CD4-positive, alpha-beta T cell treated with Interleukin-2 at 100 ng/mL for 4 hours (primary cell): ENCODE data around the gene SELL.
"Not testable (repeated sequence)": the region's sequence is repeated elsewhere in the genome, so short reads cannot be mapped to it uniquely, and the experiment has no call there.

Experiments
- DNase-seq: peaks from one replicate; pipeline ENCODE4 v3.0.0-alpha.2; 2020; ENCODE audit warnings: low spot score

Gene SELL

DNA sequence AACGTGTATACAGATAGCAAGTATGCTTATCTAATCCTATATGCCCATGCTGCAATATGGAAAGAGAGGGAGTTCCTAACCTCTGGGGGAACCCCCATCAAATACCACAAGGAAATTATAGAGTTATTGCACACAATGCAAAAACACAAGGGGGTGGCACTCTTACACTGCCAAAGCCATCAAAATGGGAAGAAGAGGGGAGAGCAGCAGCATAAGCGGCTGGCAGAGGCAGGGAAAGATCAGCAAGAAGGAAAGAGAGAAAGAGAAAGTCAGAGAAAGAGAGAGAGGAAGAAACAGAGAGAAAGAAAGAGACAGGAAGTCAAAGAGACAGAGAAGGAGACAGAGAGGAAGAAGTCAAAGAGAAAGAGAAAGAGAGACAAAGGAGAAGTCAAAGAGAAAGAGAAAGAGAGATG is 44.2 kb downstream of the SELL start:
- DNase-seq, result peak; percentile 11

DNA sequence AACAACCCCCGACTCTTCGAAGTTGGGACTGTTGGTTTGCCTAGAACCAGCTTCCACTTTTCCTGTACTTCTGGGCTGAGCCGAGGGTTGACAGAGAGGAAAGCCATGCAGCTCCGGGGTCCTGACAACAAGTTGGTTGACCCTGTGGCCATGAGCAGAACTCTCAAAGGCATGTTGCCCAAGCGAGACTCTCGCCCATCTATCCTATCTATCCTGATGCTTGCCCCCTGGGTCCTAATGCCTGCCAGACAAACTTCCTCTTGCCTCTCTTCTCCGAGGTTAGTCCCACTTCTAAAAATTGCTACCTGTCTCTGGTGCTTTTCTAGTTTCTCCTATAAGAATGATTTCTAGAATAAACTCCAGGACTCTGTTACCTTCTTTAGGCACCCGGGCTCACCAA is 48.7 kb downstream of the SELL start:
- DNase-seq, result not testable (repeated sequence)

DNA sequence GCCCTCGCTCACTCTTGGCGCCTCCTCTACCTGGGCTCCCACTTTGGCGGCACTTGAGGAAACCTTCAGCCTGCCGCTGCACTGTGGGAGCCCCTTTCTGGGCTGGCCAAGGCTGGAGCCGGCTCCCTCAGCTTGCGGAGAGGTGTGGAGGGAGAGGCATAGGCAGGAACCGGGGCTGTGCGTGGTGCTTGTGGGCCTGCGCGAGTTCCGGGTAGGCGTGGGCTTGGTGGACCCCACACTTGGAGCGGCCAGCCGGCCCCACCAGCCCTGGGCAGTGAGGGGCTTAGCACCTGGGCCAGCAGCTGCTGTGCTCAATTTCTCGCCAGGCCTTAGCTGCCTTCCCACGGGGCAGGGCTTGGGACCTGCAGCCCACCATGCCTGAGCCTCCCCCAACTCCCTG is 50.4 kb downstream of the SELL start:
- not testable (repeated sequence) for DNase-seq

- DNase-seq, result peak; percentile 41
These were observed 52.6 kb downstream of the SELL start for GRCh38 chr1:169658777-169659176.

DNA sequence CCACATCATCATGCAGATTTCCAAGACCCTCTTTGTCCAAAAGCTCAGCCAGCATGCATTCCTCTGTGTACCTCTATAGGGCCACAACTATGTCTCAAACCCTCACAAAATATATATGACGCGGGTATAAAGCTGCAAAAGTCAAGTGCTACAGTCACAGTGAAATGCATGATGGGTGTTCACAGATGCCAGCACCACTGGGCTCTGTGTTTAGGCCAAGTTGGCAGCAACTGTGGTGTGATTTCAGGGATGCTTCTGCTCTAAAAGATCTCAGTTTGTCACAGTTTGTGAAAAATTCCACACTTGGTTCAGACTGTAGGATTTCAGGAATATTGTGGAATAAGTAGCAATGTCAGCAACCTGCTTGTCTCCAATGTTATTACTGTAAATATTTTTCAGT is 57.5 kb downstream of the SELL start:
- DNase-seq, result no peak

GRCh38 chr1:169651035-169651434 is 60.4 kb downstream of the SELL start:
- DNase-seq, result no peak

GRCh38 chr1:169650551-169650950 is 60.9 kb downstream of the SELL start:
- no peak for DNase-seq

- no peak for DNase-seq
These were observed 62.7 kb downstream of the SELL start for GRCh38 chr1:169648709-169649108.

DNA sequence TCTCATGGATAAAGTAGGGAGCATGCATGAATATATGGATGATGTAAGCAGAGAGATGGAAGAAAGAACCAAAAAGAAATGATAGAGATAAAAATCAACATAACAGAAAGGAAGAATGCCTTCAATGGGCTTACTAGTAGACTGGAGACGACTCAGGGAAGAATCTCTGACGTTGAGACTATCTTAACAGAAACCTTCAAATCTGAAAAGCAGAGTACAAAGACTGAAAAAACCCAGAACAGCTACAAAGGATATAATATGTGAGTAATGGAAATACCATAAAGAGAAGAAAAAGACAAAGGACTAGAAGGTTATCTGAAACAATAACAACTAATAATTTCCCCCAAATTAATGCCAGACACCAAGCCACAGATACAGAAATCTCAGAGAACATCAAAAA is 63.2 kb downstream of the SELL start:
- DNase-seq, result peak; percentile 7

DNA sequence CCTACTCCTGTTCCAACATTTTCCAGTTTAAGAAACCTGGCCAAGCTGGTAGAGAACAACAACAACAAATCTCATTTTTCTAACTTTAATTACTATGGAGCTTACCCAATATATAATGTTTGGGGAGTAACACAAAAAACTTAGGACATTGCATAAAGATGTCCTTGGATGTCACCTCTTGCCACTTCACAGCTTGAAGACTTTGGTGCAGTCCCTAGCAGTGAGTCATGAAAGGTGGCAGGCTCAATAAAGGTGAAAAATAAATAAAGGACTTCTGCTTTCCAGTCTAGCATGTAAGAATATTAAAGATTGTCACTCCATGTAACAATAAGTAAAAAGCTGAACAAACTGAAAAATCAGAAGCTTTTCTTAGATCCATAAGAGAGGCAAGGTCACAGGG is 63.9 kb downstream of the SELL start:
- no peak for DNase-seq

DNA sequence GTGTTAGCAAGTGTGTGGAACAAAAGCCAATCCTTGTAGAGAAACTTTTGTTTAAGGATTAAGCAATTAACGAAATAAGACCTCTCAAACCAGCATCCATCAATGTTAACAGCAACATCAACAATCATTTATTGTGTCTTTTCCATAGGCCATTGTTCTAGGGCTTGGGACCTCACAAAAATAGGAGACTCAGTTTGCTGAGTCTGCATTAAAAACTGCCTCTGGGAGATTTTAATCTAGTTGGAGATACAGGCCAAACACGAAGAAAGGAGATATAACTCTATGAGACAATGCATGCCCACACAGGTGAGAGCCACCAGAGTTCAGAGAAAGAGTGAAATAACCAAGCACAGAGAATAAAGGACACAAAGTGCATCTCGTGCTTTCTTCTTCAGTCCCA is 67.1 kb downstream of the SELL start:
- no peak for DNase-seq
